KOPT-K1 (cell line): ENCODE results near the gene YJEFN3.

Experiments
- H3K27ac ChIP-seq: fragments of 200-600 bp; sonication (generic); 2 replicates; pipeline ENCODE4 v1.5.1; 2016; ENCODE audit warnings: antibody characterized with exemption, mild to moderate bottlenecking, low read depth, low read length; ENCODE audit not compliant: poor library complexity, severe bottlenecking
- H3K36me3 ChIP-seq: fragments of 200-600 bp; sonication (generic); 2 replicates; pipeline ENCODE4 v1.5.1; 2017; ENCODE audit warnings: antibody characterized with exemption, mild to moderate bottlenecking, low read length, moderate library complexity; ENCODE audit not compliant: insufficient read depth
- H3K9me3 ChIP-seq: fragments of 200-600 bp; sonication (generic); 2 replicates; pipeline ENCODE4 v1.5.1; 2017; ENCODE audit warnings: antibody characterized with exemption, low read length, mild to moderate bottlenecking; ENCODE audit not compliant: insufficient read depth, poor library complexity, severe bottlenecking

Gene YJEFN3

DNA sequence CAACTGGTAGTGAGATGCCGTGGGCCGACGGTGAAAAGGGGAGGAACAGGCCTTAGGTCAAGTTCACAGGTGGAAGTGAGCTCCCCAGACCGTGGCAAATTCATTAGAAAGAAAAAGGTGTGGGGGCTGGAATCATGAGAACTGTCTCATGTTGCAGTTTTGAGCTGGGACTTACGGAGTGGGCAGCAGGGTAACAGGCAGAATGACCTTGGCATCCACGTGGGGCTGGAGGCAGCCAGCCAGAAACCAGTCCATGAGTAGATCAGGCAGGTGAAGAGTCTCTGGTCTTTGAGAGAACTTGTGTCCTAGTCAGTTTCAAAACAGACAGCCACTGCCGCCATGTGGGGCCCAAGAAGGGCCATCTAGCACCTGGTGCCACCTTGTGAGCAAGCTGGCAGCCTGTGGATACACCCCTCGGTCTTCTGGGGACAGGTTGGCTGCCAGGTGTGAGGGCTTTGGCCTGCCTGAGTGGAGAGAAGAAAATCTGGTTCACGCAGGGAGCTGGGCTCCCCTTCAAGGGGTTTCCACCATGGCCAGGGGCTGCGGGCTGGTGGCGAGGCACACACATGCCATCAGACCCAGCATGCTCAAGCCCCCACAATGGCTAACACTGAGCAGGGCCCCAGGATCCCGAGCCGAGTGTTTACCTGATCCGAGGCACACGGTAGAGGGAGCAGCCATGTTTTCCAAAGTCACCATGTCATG is 37.2 kb upstream of the YJEFN3 start:
- Histone ChIP-seq H3K27ac (no peak overlapping the region), H3K36me3 (peaks cover 65% of the 10 kb centered on the region), H3K9me3 (no peaks in the 10 kb centered on the region)

DNA sequence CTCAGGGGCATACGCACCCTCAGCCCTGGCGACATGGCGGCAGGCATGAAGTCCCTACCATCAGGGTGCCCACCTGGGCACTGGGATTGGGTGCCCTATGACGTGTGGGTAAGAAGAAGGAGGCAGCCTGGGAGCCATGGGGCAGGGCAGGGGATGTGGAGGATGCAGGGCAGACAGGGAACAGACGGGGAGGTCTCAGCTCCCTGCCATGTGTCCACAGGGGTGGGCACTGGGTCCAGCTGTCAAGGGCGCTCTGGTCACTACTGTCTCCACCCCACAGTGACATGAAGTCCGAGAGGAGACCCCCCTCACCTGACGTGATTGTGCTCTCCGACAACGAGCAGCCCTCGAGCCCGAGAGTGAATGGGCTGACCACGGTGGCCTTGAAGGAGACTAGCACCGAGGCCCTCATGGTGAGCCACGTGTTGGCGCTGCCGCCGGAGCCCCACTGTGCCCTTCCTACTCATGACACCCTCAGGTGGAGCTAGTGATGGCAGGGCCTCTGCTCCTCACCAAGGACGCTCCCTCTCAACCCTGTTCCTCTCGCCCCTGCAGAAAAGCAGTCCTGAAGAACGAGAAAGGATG is 36.6 kb upstream of the YJEFN3 start:
- H3K36me3 ChIP-seq, result peaks cover 66% of the 10 kb centered on the region
- H3K9me3 ChIP-seq, result no peaks in the 10 kb centered on the region
- no peak overlapping the region for H3K27ac ChIP-seq

DNA sequence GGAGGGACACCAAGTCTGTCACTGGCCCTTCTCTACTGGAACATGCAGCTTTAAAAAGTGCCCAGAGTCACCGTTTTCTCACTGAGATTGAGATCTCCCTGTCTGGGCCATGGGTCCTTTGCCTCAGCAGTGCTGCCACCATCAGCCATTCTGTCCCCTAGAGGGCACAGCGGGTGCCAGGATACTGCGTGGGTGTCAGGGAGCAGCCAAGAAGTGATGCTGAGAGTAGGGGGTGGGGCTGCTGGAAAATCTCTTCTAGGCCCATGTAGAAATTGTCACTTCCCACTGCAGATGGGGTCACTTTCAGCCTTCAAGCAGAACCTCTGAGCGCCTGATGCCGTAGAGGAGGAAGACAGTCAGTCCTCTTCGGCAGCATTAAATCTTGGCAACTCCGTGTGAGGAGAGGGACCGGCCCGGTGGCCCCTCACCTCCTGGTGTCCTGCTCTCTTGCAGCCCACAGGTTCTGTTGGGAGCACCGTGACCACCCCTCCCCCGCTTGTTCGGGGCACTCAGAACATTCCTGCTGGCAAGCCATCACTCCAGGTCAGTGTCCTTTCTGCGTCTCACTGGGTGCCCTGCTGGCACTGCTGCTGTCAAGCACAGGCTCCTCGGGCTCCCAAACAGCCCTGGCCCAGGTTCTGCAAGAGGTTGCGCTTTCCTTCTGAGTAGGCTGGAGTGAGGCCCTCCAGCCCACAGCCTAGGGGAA is 34.7 kb upstream of the YJEFN3 start:
- peaks cover 85% of the 10 kb centered on the region for H3K36me3 ChIP-seq
- H3K27ac ChIP-seq, result no peak overlapping the region
- H3K9me3 ChIP-seq, result no peaks in the 10 kb centered on the region

DNA sequence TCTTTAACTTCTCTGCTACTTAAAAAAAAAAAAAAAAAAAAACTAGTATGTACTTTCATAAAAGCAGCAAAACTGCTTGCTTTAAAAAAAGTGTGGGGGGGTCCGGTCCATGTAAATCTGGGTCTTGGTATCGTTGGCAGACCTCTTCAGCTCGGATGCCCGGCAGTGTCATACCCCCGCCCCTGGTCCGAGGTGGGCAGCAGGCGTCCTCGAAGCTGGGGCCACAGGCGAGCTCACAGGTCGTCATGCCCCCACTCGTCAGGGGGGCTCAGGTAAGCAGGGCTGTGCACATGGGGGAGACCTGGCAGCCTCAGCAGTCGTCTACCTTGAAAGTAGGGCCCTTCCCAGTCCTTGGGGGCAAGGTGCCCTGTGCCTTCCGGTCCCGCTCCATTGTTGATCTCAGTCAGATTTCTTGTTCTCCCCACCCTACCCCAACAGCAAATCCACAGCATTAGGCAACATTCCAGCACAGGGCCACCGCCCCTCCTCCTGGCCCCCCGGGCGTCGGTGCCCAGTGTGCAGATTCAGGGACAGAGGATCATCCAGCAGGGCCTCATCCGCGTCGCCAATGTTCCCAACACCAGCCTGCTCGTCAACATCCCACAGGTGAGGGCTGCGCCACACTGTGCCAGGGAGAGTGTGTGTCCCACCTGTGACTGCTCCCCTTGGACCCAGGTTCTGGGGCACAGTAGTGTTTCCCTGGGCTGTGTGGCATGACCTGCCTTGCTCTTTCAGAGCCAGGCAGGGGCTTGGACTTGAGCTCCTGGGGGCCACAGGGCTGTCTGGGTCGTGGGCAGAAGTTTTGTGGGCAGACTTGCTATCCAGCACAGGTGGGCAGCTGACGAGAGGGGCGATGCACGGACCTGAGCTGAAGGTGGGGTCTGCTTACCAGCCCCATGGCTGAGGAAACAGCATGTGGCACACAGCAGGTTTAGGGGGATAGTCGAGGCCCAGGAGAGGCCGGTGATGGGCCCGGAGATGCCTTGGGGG is 32.8 kb upstream of the YJEFN3 start:
- Histone ChIP-seq H3K9me3 (no peaks in the 10 kb centered on the region), H3K27ac (no peak overlapping the region), H3K36me3 (peaks cover 100% of the 10 kb centered on the region)

DNA sequence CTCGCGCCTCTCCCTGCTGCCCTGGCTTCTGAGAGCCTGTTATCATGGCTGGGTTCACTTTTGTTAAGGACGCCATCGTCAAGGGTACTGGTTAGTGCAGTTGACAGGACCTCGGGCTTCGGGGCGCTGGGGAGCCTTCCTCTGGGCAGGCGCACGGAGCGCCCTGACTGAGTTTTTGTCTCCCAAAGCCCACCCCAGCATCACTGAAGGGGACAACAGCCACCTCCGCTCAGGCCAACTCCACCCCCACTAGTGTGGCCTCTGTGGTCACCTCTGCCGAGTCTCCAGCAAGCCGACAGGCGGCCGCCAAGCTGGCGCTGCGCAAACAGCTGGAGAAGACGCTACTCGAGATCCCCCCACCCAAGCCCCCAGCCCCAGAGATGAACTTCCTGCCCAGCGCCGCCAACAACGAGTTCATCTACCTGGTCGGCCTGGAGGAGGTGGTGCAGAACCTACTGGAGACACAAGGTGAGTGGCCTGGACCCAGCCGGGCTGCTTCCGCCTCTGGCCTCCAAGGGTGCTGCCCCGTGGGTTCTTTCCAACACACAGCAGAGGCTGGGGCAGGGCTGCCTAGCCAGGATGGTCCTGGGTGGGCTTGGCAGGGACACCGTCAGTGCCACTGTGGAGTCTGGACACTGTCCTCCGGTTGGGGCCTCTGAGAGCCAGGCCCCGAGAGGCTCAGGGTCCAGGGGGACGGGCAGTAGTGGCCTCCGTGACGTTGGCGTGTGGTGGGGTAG is 30.3 kb upstream of the YJEFN3 start:
- Histone ChIP-seq H3K9me3 (no peaks in the 10 kb centered on the region), H3K27ac (no peak overlapping the region), H3K36me3 (peaks cover 100% of the 10 kb centered on the region)

DNA sequence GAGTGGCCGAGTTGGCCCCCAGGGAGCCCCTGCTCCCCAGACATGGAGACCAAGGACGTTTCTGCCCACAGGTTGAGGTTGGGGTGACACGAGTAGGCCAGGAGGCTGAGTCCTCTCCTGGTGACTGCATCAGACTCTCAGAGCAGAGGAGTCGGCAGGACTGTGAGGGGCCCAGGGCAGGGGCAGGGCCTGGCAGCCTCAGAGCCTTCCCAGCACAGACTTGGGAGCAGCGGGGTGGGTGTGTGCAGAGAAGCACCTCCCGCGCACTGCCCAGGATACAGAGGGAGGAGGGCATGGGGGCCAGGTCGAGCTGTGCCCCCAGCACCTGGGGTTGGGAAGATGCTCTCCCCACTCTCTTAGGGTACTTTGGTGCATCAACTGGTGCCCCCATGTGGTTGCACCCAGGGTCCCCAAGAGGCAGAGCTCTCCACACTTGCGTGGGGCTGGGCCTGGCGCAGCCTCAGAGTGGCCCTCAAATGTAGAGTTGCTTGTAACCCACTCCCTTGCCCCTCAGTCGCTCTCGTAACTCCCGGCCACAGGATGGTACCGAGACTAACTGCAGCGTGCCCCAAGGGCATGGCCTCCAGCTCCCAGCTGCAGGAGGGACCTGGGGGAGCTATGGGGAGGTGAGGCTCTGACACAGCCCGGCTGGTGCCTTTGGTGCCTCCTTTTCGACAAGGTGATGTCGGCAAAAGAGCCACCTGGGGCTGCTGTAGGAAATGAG is 29.3 kb upstream of the YJEFN3 start:
- peaks cover 100% of the 10 kb centered on the region for H3K36me3 ChIP-seq
- no peaks in the 10 kb centered on the region for H3K9me3 ChIP-seq
- H3K27ac ChIP-seq, result no peak overlapping the region

DNA sequence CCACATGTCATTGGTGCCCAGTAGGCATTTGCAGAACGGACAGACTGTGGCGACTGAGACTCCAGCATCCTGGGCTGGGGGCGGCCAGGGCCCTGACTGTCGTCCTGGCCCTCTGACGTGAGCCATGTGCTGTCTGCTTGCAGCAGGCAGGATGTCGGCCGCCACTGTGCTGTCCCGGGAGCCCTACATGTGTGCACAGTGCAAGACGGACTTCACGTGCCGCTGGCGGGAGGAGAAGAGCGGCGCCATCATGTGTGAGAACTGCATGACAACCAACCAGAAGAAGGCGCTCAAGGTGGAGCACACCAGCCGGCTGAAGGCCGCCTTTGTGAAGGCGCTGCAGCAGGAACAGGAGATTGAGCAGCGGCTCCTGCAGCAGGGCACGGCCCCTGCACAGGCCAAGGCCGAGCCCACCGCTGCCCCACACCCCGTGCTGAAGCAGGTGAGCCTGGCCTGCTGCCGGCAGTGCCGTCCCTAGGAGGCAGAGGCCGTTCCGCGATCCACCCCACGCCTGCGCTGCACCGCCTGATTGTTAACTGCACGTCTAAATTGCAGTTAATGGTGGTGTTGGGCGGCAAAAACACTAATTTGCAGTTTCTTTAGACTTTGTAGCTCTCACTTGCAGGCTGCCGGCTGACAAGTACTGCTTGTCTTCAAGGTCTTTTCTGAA is 27.6 kb upstream of the YJEFN3 start:
- Histone ChIP-seq H3K27ac (no peak overlapping the region), H3K9me3 (no peaks in the 10 kb centered on the region), H3K36me3 (peaks cover 100% of the 10 kb centered on the region)

DNA sequence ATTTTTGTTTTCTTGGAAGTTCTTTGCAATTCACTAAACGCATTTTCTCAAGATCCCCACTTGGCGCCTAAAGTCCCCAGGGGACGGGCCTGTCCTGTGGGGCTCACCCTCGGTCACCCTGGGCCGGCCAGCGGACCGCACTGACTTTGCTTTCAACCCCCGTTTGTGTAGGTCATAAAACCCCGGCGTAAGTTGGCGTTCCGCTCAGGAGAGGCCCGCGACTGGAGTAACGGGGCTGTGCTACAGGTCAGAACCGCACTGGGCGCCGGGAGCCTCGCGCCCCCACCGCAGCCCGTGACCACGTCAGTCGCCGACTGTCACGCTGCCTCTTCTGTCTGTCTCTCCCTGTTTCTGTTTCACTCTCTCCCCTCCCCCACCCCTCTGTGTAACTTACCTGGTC is 26.9 kb upstream of the YJEFN3 start:
- Histone ChIP-seq H3K9me3 (no peaks in the 10 kb centered on the region), H3K27ac (no peak overlapping the region), H3K36me3 (peaks cover 100% of the 10 kb centered on the region)

DNA sequence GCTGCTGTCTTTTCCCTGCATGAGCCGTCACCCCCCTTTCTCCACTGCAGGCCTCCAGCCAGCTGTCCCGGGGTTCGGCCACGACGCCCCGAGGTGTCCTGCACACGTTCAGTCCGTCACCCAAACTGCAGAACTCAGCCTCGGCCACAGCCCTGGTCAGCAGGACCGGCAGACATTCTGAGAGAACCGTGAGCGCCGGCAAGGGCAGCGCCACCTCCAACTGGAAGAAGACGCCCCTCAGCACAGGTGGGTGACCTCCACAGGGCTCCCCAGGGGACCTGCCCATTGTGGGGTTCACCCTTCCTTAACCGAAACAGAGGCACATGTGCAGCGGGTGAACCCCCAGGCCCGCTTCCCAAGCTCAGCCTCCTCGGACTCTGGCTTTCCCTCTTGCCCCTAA is 26.4 kb upstream of the YJEFN3 start:
- H3K36me3 ChIP-seq, result peaks cover 100% of the 10 kb centered on the region
- no peak overlapping the region for H3K27ac ChIP-seq

DNA sequence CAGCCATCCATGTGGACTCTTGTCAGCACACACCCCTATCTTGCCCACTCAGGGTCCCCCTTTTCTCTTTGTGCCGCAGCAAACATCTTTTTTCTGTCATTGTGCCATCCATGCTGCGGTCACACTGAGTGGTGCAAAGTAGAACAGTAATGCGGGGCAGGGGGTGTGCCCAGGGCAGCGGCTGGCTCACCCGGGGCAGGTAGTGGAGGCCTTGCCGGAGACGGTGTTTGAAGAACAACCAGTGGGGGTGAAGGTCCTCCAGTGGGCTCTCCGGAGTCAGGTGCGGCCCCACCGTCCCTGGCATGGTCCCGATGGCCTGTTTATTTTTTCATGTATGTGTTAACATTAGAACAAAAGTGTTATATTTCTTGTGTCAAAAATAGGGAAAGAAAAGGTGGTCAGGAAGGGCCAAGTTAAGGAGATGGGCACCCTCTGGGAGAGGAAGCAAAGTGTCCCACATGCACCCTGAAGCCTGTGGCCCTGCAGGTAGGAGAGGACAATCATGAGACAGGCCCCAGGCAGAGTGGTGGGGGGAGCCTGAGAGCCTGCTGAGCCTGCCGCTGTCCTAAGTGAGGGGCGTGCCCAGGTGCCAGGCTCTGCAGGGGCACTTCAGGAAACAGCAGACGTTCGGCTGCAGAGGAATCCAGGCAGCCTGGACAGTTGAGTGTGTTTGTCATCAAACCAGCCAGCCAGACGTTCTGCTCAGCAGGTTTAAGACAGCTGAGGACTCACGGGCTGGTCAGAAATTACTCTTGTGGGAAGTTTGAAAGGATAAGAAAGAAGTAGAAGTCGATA is 25.7 kb upstream of the YJEFN3 start:
- no peak overlapping the region for H3K27ac ChIP-seq
- peaks cover 100% of the 10 kb centered on the region for H3K36me3 ChIP-seq
- H3K9me3 ChIP-seq, result no peaks in the 10 kb centered on the region

More for the DNA sequence above, 26.4 kb upstream of the YJEFN3 start:
- H3K9me3 ChIP-seq, result no peaks in the 10 kb centered on the region

DNA sequence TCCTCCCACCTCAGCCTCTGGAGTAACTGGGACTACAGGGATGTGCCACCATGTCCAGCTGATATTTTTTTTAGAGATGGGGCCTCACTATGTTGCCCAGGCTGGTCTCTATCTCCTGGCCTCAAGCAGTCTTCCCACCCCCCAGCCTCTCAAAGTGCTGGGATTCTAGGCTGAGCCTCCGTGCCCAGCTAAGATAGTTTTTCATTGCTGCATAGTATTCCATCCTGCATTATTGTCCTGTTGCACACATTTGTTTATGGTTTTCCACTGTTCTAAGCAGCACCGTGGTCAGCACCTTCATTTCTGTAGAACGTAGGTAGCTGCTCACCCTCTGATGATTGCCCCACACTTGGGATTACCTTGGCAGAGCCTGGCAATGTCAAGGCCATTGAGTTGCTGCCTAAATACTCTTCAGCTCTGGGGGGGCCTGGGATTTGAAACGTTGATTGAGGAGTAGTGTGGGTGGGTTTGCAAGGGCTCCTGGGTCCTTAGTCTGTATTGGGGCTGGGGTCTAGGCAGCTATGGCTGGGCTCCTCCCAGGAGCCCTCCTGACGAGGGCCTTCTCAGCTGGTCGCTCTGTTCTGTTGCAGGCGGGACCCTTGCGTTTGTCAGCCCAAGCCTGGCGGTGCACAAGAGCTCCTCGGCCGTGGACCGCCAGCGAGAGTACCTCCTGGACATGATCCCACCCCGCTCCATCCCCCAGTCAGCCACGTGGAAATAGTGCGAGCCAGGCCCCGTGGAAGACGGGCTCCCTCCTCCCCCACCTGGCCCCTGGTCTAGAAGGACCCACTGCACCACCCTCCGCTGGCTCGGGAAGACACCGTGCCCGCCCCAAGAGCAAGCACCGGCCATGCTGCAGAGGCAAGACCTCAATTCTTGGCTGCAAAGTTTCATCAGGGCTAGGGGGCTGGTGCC is 23.7 kb upstream of the YJEFN3 start:
- no peak overlapping the region for H3K27ac ChIP-seq
- H3K9me3 ChIP-seq, result no peaks in the 10 kb centered on the region
- H3K36me3 ChIP-seq, result peaks cover 86% of the 10 kb centered on the region

DNA sequence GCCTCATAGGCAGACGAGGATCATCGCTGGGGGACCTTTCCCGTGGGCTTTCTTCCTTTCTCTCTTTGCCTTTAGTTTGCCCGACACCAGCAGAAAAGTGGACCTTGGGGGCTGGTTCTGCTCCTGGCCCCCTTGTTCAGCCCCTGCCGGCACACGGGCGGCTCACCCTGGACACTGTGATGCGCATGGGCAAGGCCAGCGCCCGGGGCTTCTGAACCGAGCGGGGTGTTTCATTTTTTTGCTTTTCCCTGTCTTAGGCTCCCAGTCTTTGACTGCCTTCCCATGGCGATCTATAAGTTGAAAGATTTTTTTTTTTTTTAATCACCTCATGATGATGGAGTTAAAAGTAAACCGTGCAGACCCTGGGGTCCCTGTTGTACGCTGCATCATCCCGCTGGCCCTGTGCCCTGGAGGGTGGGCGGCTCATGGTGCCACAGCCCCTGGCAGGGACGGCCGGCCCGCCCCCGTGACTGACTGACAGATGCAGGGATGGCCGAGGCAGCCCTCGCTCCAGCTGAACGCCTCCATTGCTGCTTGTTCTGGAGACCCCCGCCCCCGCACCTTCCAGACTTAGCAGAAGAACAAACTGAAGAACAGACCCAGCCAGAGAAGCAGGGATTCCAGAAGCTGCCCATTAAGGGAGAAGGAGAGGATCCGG is 22.9 kb upstream of the YJEFN3 start:
- Histone ChIP-seq H3K27ac (no peak overlapping the region), H3K9me3 (no peaks in the 10 kb centered on the region), H3K36me3 (peaks cover 78% of the 10 kb centered on the region)
